A549 (cell line): Measurements from ENCODE around the gene XPO6. TPM values are rescaled to one million over a fixed set of nuclear protein-coding genes. Genes with fewer than 3 reads are reported as not detected.

Source experiments
- ATAC-seq, 2 experiments: fragments of 200-7000 bp in 1 of 2; fragments of >200 bp in 1 of 2; cut with Nextera tagmentation in 1 of 2; cut with Tn5 transposase in 1 of 2; 3 replicates each; pipeline versions ENCODE4 v1.8.0 to v1.9.1; 2018 to 2020; ENCODE audit warnings: mild to moderate bottlenecking in 1 of 2, moderate library complexity in 1 of 2
- CTCF ChIA-PET: fragments of 300-600 bp; sonication (Branson Sonifier 250); formaldehyde crosslinking; extraction: SDS; loops from one replicate; lab custom pipeline; 2021; ENCODE audit warnings: antibody characterized with exemption, inconsistent platforms; lab: Yijun Ruan, JAX
- POLR2A ChIA-PET: fragments of 350-600 bp; formaldehyde crosslinking; extraction: SDS; loops from one replicate; lab custom pipeline; 2021; ENCODE audit warnings: antibody characterized with exemption, inconsistent platforms; lab: Yijun Ruan, JAX
- DNase-seq, 2 experiments: peaks; one replicate each; pipeline versions ENCODE4 v3.0.0 to v3.0.0-alpha.2; 2011 to 2016; ENCODE audit warnings: low read depth in 1 of 2, low spot score in 1 of 2
- FAIRE-seq: peaks from 2 replicates; lab custom pipeline; 2011; peaks lifted over from hg19 to GRCh38; lab: Jason Lieb, UNC
- H3K27ac ChIP-seq, 2 experiments: fragments of >200 bp; sonication (Bioruptor Twin); formaldehyde crosslinking; 3 replicates each; pipeline ENCODE4 v1.5.1; 2016 to 2017
- H3K4me1 ChIP-seq: fragments of >200 bp; sonication (Bioruptor Twin); formaldehyde crosslinking; 3 replicates; pipeline ENCODE4 v1.6.1; 2016
- H3K4me2 ChIP-seq: fragments of >200 bp; sonication (Bioruptor Twin); formaldehyde crosslinking; 3 replicates; pipeline ENCODE4 v1.6.1; 2016
- H3K4me3 ChIP-seq: fragments of >200 bp; sonication (Bioruptor Twin); formaldehyde crosslinking; 3 replicates; pipeline ENCODE4 v1.5.1; 2016
- H3K9me3 ChIP-seq: fragments of >200 bp; sonication (Bioruptor Twin); formaldehyde crosslinking; 3 replicates; pipeline ENCODE4 v1.6.1; 2016
- ATOH8 ChIP-seq: fragments of 250-450 bp; sonication (Bioruptor Pico); IDR thresholded peaks from 2 replicates; pipeline ENCODE4 v1.5.0; 2020; ENCODE audit warnings: low read depth, mild to moderate bottlenecking, moderate library complexity
- BHLHE40 ChIP-seq: IDR thresholded peaks from 2 replicates; pipeline ENCODE4 v1.6.1; 2012; ENCODE audit warnings: low read depth, low read length, inconsistent platforms
- CBX2 ChIP-seq: fragments of 200-600 bp; sonication (generic); IDR thresholded peaks from 2 replicates; pipeline ENCODE4 v1.6.1; 2016; ENCODE audit warnings: low read depth, mild to moderate bottlenecking, borderline replicate concordance
- CHD4 ChIP-seq: fragments of 200-600 bp; sonication (generic); IDR thresholded peaks from 2 replicates; pipeline ENCODE4 v1.6.1; 2016; ENCODE audit warnings: antibody characterized with exemption, mild to moderate bottlenecking, borderline replicate concordance
- FOSB ChIP-seq: fragments of 250-450 bp; sonication (Bioruptor Pico); IDR thresholded peaks from 2 replicates; pipeline ENCODE4 v1.5.0; 2020; ENCODE audit warnings: mild to moderate bottlenecking, moderate library complexity
- FOXS1 ChIP-seq: fragments of 250-450 bp; sonication (Bioruptor Pico); IDR thresholded peaks from 2 replicates; pipeline ENCODE4 v1.5.0; 2020; ENCODE audit warnings: mild to moderate bottlenecking, moderate library complexity
- HES2 ChIP-seq: fragments of >200 bp; sonication (Bioruptor Twin); formaldehyde crosslinking; IDR thresholded peaks from 2 replicates; pipeline ENCODE4 v1.6.1; 2016
- HEYL ChIP-seq: fragments of 250-450 bp; sonication (Bioruptor Pico); IDR thresholded peaks from 2 replicates; pipeline ENCODE4 v1.8.0; 2021; ENCODE audit warnings: mild to moderate bottlenecking, moderate library complexity
- JUN ChIP-seq, 2 experiments: fragments of >200 bp; sonication (Bioruptor Twin); formaldehyde crosslinking; IDR thresholded peaks; 2 replicates in 1 of 2; 3 replicates in 1 of 2; pipeline ENCODE4 v1.6.1; 2016 to 2017
- MAZ ChIP-seq: fragments of 150-350 bp; IDR thresholded peaks from 2 replicates; pipeline ENCODE4 v1.6.1; 2014; ENCODE audit warnings: antibody characterized with exemption, low read depth, low read length, borderline replicate concordance
- NPAS2 ChIP-seq: fragments of 250-450 bp; sonication (Bioruptor Pico); IDR thresholded peaks from 2 replicates; pipeline ENCODE4 v1.8.0; 2022; ENCODE audit warnings: mild to moderate bottlenecking, moderate library complexity, borderline replicate concordance
- NR3C1 ChIP-seq: fragments of >200 bp; sonication (Bioruptor Twin); formaldehyde crosslinking; IDR thresholded peaks from 3 replicates; pipeline ENCODE4 v1.6.1; 2017
- PHF8 ChIP-seq: fragments of 200-600 bp; sonication (generic); IDR thresholded peaks from 2 replicates; pipeline ENCODE4 v1.6.1; 2016; ENCODE audit warnings: low read depth, mild to moderate bottlenecking, antibody characterized with exemption, moderate library complexity, borderline replicate concordance
- RARB ChIP-seq: fragments of 250-450 bp; sonication (Bioruptor Pico); IDR thresholded peaks from 2 replicates; pipeline ENCODE4 v1.8.0; 2021; ENCODE audit warnings: mild to moderate bottlenecking, moderate library complexity
- REST ChIP-seq: fragments of 200-600 bp; sonication (generic); IDR thresholded peaks from 2 replicates; pipeline ENCODE4 v1.6.1; 2016; ENCODE audit warnings: antibody characterized with exemption, mild to moderate bottlenecking, moderate library complexity
- RNF2 ChIP-seq: fragments of 200-600 bp; sonication (generic); IDR thresholded peaks from 2 replicates; pipeline ENCODE4 v1.6.1; 2016; ENCODE audit warnings: low read depth, mild to moderate bottlenecking, antibody characterized with exemption, moderate library complexity, borderline replicate concordance
- ZSCAN20 ChIP-seq: fragments of 250-450 bp; sonication (Bioruptor Pico); IDR thresholded peaks from 2 replicates; pipeline ENCODE4 v1.8.0; 2022; ENCODE audit warnings: mild to moderate bottlenecking, moderate library complexity
- WGBS: methylation state at CpG from one replicate; pipeline ENCODE4 v1.1.6; 2017; ENCODE audit errors: missing lambda C conversion rate; 5-methylcytosine and 5-hydroxymethylcytosine counted together
- polyA plus RNA-seq, 4 experiments: library from polyadenylated mRNA; depleted of rRNA in 3 of 4; stranded (reverse); fragments of >200 nt; fragmentation: RNase III in 1 of 4; extraction: RNeasy Plus Mini Kit Qiagen cat#74134 plus additional on column Dnase treatment in 1 of 4; gene quantifications; 2 replicates in 3 of 4; 3 replicates in 1 of 4; pipeline ENCODE4 v1.2.3, GENCODE V29; 2011 to 2017
- TF ChIP-seq, protein P1 (sequence below): IDR thresholded peaks from 2 replicates; pipeline ENCODE4 v1.6.1; 2012; ENCODE audit warnings: low read depth, borderline replicate concordance
- TF ChIP-seq, protein P2 (sequence below): fragments of >200 bp; sonication (Bioruptor Twin); formaldehyde crosslinking; IDR thresholded peaks from 3 replicates; pipeline ENCODE4 v1.6.1; 2016

Gene XPO6
- polyA plus RNA-seq, 2 of the 4 experiments (the other 2 are of a cell fraction), result 63.0 to 108 TPM

DNA sequence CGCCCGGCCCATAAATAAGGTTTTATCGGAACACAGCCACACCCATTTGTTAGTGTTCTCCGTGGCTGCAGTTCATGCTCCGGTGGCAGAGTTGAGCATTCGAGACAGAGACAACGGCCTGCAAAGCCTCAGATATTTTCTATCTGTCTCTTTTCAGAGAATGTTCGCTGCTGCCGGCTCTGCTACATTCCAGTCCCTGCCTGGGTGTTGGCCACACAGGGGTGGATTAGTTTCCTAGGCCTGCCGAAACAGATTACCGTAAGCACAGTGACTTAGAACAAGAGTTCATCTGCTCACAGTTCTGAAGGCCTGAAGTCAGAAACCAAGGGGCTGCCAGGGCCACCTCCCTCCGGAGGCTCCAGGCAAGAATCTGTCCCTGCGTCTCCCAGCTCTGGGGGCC is 129.1 kb downstream of the XPO6 start:
- FAIRE-seq (no peak), DNase-seq (no peak), ATAC-seq (no peak)
- POLR2A ChIA-PET, result no interaction called here
- 74% methylated on average over 13 of the region's 13 CpGs for WGBS
- Histone ChIP-seq H3K4me2 (no peak overlapping the region), H3K4me1 (no peaks in the 10 kb centered on the region), H3K27ac (no peak overlapping the region), H3K4me3 (no peak overlapping the region), H3K9me3 (no peaks in the 10 kb centered on the region)
- TF ChIP-seq HEYL (CRISPR knock-in tag) (no peak), CBX2 (no peak)
- CTCF ChIA-PET, result interaction anchor here (0.6 to 3.9 kb wide), 3 partner anchors 9 to 283 kb away, joined by 3 to 26 read pairs (median 4); no protein-coding TSS in a partner anchor

- DNase-seq (no peak), ATAC-seq (no peak), FAIRE-seq (no peak)
- ChIA-PET CTCF (interaction anchor here (3.9 kb wide), 1 partner anchor 10 kb away, joined by 26 read pairs; no protein-coding TSS in a partner anchor), POLR2A (no interaction called here)
- no peaks in the 10 kb centered on the region for H3K9me3 ChIP-seq
- WGBS, result 66% methylated on average over 7 of the region's 9 CpGs
- H3K27ac ChIP-seq, result no peak overlapping the region
- no peaks in the 10 kb centered on the region for H3K4me1 ChIP-seq
- TF ChIP-seq ZSCAN20 (CRISPR knock-in tag) (no peak), PHF8 (no peak), NPAS2 (CRISPR knock-in tag) (no peak), HES2 (no peak), RNF2 (no peak), FOSB (no peak)
- TF ChIP-seq, protein P1, sequence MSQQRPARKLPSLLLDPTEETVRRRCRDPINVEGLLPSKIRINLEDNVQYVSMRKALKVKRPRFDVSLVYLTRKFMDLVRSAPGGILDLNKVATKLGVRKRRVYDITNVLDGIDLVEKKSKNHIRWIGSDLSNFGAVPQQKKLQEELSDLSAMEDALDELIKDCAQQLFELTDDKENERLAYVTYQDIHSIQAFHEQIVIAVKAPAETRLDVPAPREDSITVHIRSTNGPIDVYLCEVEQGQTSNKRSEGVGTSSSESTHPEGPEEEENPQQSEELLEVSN, result no peak
- H3K4me3 ChIP-seq, result no peak overlapping the region
- H3K4me2 ChIP-seq, result no peak overlapping the region
Measured at GRCh38 chr16:28081391-28081968, 130.3 kb downstream of the XPO6 start.

- no peak for ATAC-seq
- Histone ChIP-seq H3K4me3 (no peak overlapping the region), H3K4me1 (no peaks in the 10 kb centered on the region), H3K4me2 (no peak overlapping the region), H3K27ac (no peak overlapping the region), H3K9me3 (no peaks in the 10 kb centered on the region)
- DNase-seq, result no peak
- 82% methylated on average over 6 of the region's 6 CpGs for WGBS
- FAIRE-seq, result no peak
- POLR2A ChIA-PET, result no interaction called here
- CTCF ChIA-PET, result no interaction called here
- TF ChIP-seq JUN (IDR thresholded peaks at IDR 0.05), result no peak
- TF ChIP-seq CHD4, result no peak
- TF ChIP-seq BHLHE40, result no peak
- no peak for TF ChIP-seq NPAS2 (CRISPR knock-in tag)
- TF ChIP-seq NR3C1, result no peak
- no peak for TF ChIP-seq MAZ
- TF ChIP-seq, protein P2, sequence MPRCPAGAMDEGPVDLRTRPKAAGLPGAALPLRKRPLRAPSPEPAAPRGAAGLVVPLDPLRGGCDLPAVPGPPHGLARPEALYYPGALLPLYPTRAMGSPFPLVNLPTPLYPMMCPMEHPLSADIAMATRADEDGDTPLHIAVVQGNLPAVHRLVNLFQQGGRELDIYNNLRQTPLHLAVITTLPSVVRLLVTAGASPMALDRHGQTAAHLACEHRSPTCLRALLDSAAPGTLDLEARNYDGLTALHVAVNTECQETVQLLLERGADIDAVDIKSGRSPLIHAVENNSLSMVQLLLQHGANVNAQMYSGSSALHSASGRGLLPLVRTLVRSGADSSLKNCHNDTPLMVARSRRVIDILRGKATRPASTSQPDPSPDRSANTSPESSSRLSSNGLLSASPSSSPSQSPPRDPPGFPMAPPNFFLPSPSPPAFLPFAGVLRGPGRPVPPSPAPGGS, result no peak
- no peak for TF ChIP-seq ATOH8 (CRISPR knock-in tag)
- TF ChIP-seq FOXS1 (CRISPR knock-in tag), result no peak
- TF ChIP-seq REST, result no peak
- TF ChIP-seq RARB (CRISPR knock-in tag), result no peak
Measured at GRCh38 chr16:28078261-28078660, 133.5 kb downstream of the XPO6 start.
